ENCODE measurements around the gene TMEM185B. TPM values are rescaled to one million over a fixed set of nuclear protein-coding genes. Genes with fewer than 3 reads are reported as not detected.
"Not testable (repeated sequence)": the region's sequence is repeated elsewhere in the genome, so short reads cannot be mapped to it uniquely, and the experiment has no call there.

Gene TMEM185B
- total RNA-seq, 1 donor from 2014 or later: 19.0 TPM

GRCh38 chr2:120208381-120209353, 14.5 kb downstream of the TMEM185B start:
- no peak for DNase-seq (ENCODE audit: low read depth in 2 of 2)

- peak in 1 of 2 donors; percentile 13 for DNase-seq (ENCODE audit: low read depth in 2 of 2)
These were observed 17.1 kb downstream of the TMEM185B start for GRCh38 chr2:120206022-120206581.

GRCh38 chr2:120204945-120205670, 18.1 kb downstream of the TMEM185B start:
- no peak for DNase-seq (ENCODE audit: low read depth in 2 of 2)

GRCh38 chr2:120204417-120204816, 18.8 kb downstream of the TMEM185B start:
- no peak for DNase-seq (ENCODE audit: low read depth in 2 of 2)

GRCh38 chr2:120204022-120204405, 19.2 kb downstream of the TMEM185B start:
- DNase-seq (ENCODE audit: low read depth in 2 of 2): no peak

GRCh38 chr2:120203251-120204021, 19.8 kb downstream of the TMEM185B start:
- no peak for DNase-seq (ENCODE audit: low read depth in 2 of 2)

- DNase-seq (ENCODE audit: low read depth in 2 of 2): not testable (repeated sequence)
These were observed 23.3 kb downstream of the TMEM185B start for GRCh38 chr2:120199817-120200459.

- DNase-seq (ENCODE audit: low read depth in 2 of 2): no peak
These were observed 27.6 kb downstream of the TMEM185B start for GRCh38 chr2:120195553-120195952.

- no peak for DNase-seq (ENCODE audit: low read depth in 2 of 2)
These were observed 30.9 kb downstream of the TMEM185B start for GRCh38 chr2:120192280-120192679.

- no peak for DNase-seq (ENCODE audit: low read depth in 2 of 2)
These were observed 34.0 kb downstream of the TMEM185B start for GRCh38 chr2:120189189-120189588.

- DNase-seq (ENCODE audit: low read depth in 2 of 2): no peak
These were observed 41.1 kb downstream of the TMEM185B start for GRCh38 chr2:120182019-120182560.

- DNase-seq (ENCODE audit: low read depth in 2 of 2): no peak
These were observed 43.1 kb downstream of the TMEM185B start for GRCh38 chr2:120180066-120180465.

- DNase-seq (ENCODE audit: low read depth in 2 of 2): no peak
These were observed 43.8 kb downstream of the TMEM185B start for GRCh38 chr2:120179396-120179795.

GRCh38 chr2:120177973-120178372, 45.2 kb downstream of the TMEM185B start:
- no peak for DNase-seq (ENCODE audit: low read depth in 2 of 2)

GRCh38 chr2:120177001-120177621, 46.1 kb downstream of the TMEM185B start:
- peak in 1 of 2 donors; percentile 53 for DNase-seq (ENCODE audit: low read depth in 2 of 2)

GRCh38 chr2:120176526-120176925, 46.7 kb downstream of the TMEM185B start:
- no peak for DNase-seq (ENCODE audit: low read depth in 2 of 2)

GRCh38 chr2:120174963-120175581, 48.1 kb downstream of the TMEM185B start:
- DNase-seq (ENCODE audit: low read depth in 2 of 2): peak; percentile 63 to 76

Data from dermis microvascular lymphatic vessel endothelial cell (primary cell).